CD4-positive, alpha-beta T cell (primary cell): ENCODE measurements around the gene SETD5. TPM values are rescaled to one million over a fixed set of nuclear protein-coding genes. Genes with fewer than 3 reads are reported as not detected.
A peak's percentile ranks its signal among the peaks of the same experiment; 100 is the strongest.

Source experiments
- ATAC-seq: fragments of 200-7000 bp; cut with Tn5 transposase; one replicate; pipeline ENCODE4 v1.10.0; 2022; ENCODE audit warnings: mild to moderate bottlenecking; ENCODE audit not compliant: poor library complexity
- CTCF ChIA-PET: fragments of 350-600 bp; sonication (Branson Sonifier 250); formaldehyde crosslinking; loops from one replicate; lab custom pipeline; 2021; ENCODE audit warnings: antibody characterized with exemption, inconsistent platforms; lab: Charles Lee
- POLR2A ChIA-PET: fragments of 350-600 bp; sonication (Branson Sonifier 250); formaldehyde crosslinking; loops from one replicate; lab custom pipeline; 2021; ENCODE audit warnings: antibody characterized with exemption, inconsistent platforms; lab: Charles Lee
- DNase-seq, 14 experiments: peaks; one replicate each; pipeline ENCODE4 v3.0.0-alpha.2; 2013 to 2020; ENCODE audit warnings: mixed read lengths in 2 of 14
- H3K27ac ChIP-seq, 2 donors: one replicate each; pipeline versions ENCODE4 v1.5.1 to v1.7.0; 2013; ENCODE audit warnings: low read length in 2 of 2, low read depth in 1 of 2, mild to moderate bottlenecking in 1 of 2
- H3K27me3 ChIP-seq, 2 experiments: 1 replicate in 1 of 2; 2 replicates in 1 of 2; pipeline versions ENCODE4 v1.6.1 to v1.7.0; 2013; ENCODE audit warnings: low read length in 2 of 2, control low read depth in 1 of 2, mild to moderate bottlenecking in 1 of 2, moderate library complexity in 1 of 2; ENCODE audit not compliant: insufficient read depth in 2 of 2, control insufficient read depth in 1 of 2
- H3K36me3 ChIP-seq: one replicate; pipeline ENCODE4 v1.6.1; 2013; ENCODE audit warnings: low read length, control low read depth; ENCODE audit not compliant: insufficient read depth
- H3K4me1 ChIP-seq: one replicate; pipeline ENCODE4 v1.6.1; 2013; ENCODE audit warnings: low read length, control low read depth; ENCODE audit not compliant: insufficient read depth
- H3K4me3 ChIP-seq: one replicate; pipeline ENCODE4 v1.5.1; 2013; ENCODE audit warnings: mild to moderate bottlenecking, low read length, moderate library complexity
- H3K9me3 ChIP-seq, 2 experiments: 1 replicate in 1 of 2; 2 replicates in 1 of 2; pipeline versions ENCODE4 v1.6.1 to v1.7.0; 2013; ENCODE audit warnings: low read length in 2 of 2, mild to moderate bottlenecking in 2 of 2, control low read depth in 1 of 2, moderate library complexity in 1 of 2; ENCODE audit not compliant: control insufficient read depth in 1 of 2, insufficient read depth in 1 of 2
- H3K27ac Mint-ChIP-seq: one replicate; pipeline ENCODE4 v1.8.0; 2020; ENCODE audit warnings: mixed read lengths
- H3K27me3 Mint-ChIP-seq: one replicate; pipeline ENCODE4 v1.8.0; 2021; ENCODE audit warnings: mixed read lengths
- H3K36me3 Mint-ChIP-seq: one replicate; pipeline ENCODE4 v1.8.0; 2021; ENCODE audit warnings: low read depth, mixed read lengths
- H3K4me1 Mint-ChIP-seq: one replicate; pipeline ENCODE4 v1.8.0; 2021; ENCODE audit warnings: low read depth, mixed read lengths
- H3K4me3 Mint-ChIP-seq: one replicate; pipeline ENCODE4 v1.8.0; 2020; ENCODE audit warnings: mild to moderate bottlenecking, mixed read lengths
- H3K9me3 Mint-ChIP-seq: one replicate; pipeline ENCODE4 v1.8.0; 2020; ENCODE audit warnings: mixed read lengths
- intact Hi-C, 2 experiments: fragments of 100-400 bp; cut with DNase I in 1 of 2; cut with micrococcal nuclease in 1 of 2; formaldehyde crosslinking; loops; one replicate each; pipeline versions ENCODE4 v1.15.1 to v1.9.0; 2023 to 2025; cut with DNase I, micrococcal nuclease
- total RNA-seq, 174 experiments: library from RNA in 2 of 174; stranded (reverse) in 2 of 174; gene quantifications; one replicate each; pipeline ENCODE4 v1.2.3 and lab custom pipeline; 2021 to 2026
- TF ChIP-seq, protein P1 (sequence below): fragments of 200-600 bp; IDR thresholded peaks from one replicate; pipeline ENCODE4 v1.8.0; 2022; ENCODE audit warnings: antibody characterized with exemption, mild to moderate bottlenecking

Gene SETD5
- total RNA-seq, 2 experiments from 2014 or later: 58.5 to 67.6 TPM

DNA sequence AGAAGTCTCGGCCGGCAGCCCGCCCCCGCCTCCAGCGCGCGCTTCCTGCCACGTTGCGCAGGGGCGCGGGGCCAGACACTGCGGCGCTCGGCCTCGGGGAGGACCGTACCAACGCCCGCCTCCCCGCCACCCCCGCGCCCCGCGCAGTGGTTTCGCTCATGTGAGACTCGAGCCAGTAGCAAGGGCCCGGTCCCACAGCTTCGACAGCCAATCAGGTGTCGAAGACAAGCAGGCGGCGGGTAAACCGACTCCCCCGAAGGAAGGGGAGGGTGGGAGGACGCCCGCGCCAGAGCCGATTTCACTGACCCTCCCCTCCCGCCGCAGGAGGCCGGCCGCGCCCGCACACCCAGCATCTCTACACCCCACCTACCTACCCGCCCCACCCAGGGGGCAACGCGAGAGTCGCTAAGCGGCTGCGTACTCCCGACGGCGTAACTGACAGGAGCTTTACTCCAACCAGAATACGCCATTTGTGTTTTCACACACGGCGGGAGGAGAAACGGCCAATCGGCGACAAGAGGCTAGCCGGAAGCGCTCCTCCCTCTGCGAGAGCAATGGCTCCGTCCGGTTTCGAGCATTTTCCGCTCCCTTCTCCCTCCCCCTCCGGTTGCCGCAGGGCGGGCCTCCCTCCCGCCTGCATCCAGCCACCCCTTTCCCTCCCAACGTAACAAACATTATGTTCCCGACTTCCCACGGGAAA, 633 bp upstream of the SETD5 start:
- Histone ChIP-seq H3K9me3 (no peaks in the 10 kb centered on the region), H3K36me3 (peaks cover 28% of the 10 kb centered on the region), H3K4me1 (peaks cover 30% of the 10 kb centered on the region), H3K4me3 (peak overlapping the region; percentile 74), H3K27ac (peak overlapping the region; percentile 90 to 95), H3K27me3 (no peaks in the 10 kb centered on the region)
- H3K4me3 Mint-ChIP-seq: peak overlapping the region; percentile 95
- CTCF ChIA-PET: interaction anchor here (1.1 to 5.3 kb wide), 3 partner anchors 8 to 44 kb away, joined by 3 to 26 read pairs (median 6); no protein-coding TSS in a partner anchor
- TF ChIP-seq, protein P1, sequence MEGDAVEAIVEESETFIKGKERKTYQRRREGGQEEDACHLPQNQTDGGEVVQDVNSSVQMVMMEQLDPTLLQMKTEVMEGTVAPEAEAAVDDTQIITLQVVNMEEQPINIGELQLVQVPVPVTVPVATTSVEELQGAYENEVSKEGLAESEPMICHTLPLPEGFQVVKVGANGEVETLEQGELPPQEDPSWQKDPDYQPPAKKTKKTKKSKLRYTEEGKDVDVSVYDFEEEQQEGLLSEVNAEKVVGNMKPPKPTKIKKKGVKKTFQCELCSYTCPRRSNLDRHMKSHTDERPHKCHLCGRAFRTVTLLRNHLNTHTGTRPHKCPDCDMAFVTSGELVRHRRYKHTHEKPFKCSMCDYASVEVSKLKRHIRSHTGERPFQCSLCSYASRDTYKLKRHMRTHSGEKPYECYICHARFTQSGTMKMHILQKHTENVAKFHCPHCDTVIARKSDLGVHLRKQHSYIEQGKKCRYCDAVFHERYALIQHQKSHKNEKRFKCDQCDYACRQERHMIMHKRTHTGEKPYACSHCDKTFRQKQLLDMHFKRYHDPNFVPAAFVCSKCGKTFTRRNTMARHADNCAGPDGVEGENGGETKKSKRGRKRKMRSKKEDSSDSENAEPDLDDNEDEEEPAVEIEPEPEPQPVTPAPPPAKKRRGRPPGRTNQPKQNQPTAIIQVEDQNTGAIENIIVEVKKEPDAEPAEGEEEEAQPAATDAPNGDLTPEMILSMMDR: no peak
- H3K4me1 Mint-ChIP-seq: peaks cover 78% of the 10 kb centered on the region
- POLR2A ChIA-PET: interaction anchor here (0.6 to 7.3 kb wide), 38 partner anchors 8 to 1875 kb away, joined by 3 to 209 read pairs (median 5); partner anchors contain the start of genes ARPC4, ATG7, BRPF1 and CRELD1
- peaks cover 62% of the 10 kb centered on the region for H3K36me3 Mint-ChIP-seq
- DNase-seq (peak; percentile 98 to 100 (median 99)), ATAC-seq (peak; percentile 65)
- no peaks in the 10 kb centered on the region for H3K9me3 Mint-ChIP-seq
- intact Hi-C loops: loop anchor here (1.0 to 5.0 kb wide), 7 partner anchors 14 to 536 kb away; partner anchors contain the start of genes ARPC4 (in 1 of the 2), BRPF1 (in 1 of the 2), CRELD1 (in 1 of the 2) and MTMR14 (in 1 of the 2)
- H3K27me3 Mint-ChIP-seq: no peaks in the 10 kb centered on the region
- H3K27ac Mint-ChIP-seq: peak overlapping the region; percentile 99

- DNase-seq (peak in 9 of 14 experiments; percentile 13 to 61 (median 22)), ATAC-seq (no peak)
- Mint-ChIP-seq H3K27ac (peak overlapping the region; percentile 99), H3K4me3 (peak overlapping the region; percentile 97), H3K27me3 (no peaks in the 10 kb centered on the region), H3K9me3 (no peaks in the 10 kb centered on the region), H3K4me1 (peaks cover 78% of the 10 kb centered on the region), H3K36me3 (peaks cover 50% of the 10 kb centered on the region)
- ChIA-PET CTCF (no interaction called here), POLR2A (interaction anchor here (0.7 to 7.3 kb wide), 8 partner anchors 10 to 395 kb away, joined by 3 to 209 read pairs (median 24); partner anchors contain the start of genes ARPC4, MTMR14, TADA3 and THUMPD3)
- TF ChIP-seq, protein P1: no peak
- Histone ChIP-seq H3K27me3 (no peaks in the 10 kb centered on the region), H3K36me3 (peaks cover 19% of the 10 kb centered on the region), H3K4me3 (peak overlapping the region; percentile 93), H3K9me3 (no peaks in the 10 kb centered on the region), H3K4me1 (peaks cover 39% of the 10 kb centered on the region), H3K27ac (peak overlapping the region; percentile 94 to 99)
- intact Hi-C loops: loop anchor here (1.0 to 5.0 kb wide), 7 partner anchors 13 to 534 kb away; partner anchors contain the start of genes ARPC4 (in 1 of the 2), BRPF1 (in 1 of the 2), CRELD1 (in 1 of the 2) and MTMR14 (in 1 of the 2)
These were observed 688 bp downstream of the SETD5 start for GRCh38 chr3:9397906-9398699.
